CD14-positive monocyte (primary cell): Measurements from ENCODE around the gene PRDM9. TPM values are rescaled to one million over a fixed set of nuclear protein-coding genes. Genes with fewer than 3 reads are reported as not detected.

Experiments used
- DNase-seq, 3 donors: peaks; one replicate each; pipeline ENCODE4 v3.0.0-alpha.2; 2011 to 2022
- H2AFZ ChIP-seq: 2 replicates; pipeline ENCODE4 v1.6.0; 2012; ENCODE audit warnings: mild to moderate bottlenecking, low read depth, low read length, inconsistent platforms; ENCODE audit not compliant: insufficient read depth, poor library complexity, severe bottlenecking
- H3K27ac ChIP-seq, 2 donors: 1 replicate in 1 of 2; 2 replicates in 1 of 2; pipeline ENCODE4 v1.5.1; 2012 to 2013; ENCODE audit warnings: low read length in 2 of 2, control low read depth in 1 of 2, inconsistent platforms in 1 of 2, low read depth in 1 of 2, mild to moderate bottlenecking in 1 of 2
- H3K27me3 ChIP-seq, 2 donors: one replicate each; pipeline versions ENCODE4 v1.6.0 to v1.6.1; 2011 to 2013; ENCODE audit warnings: low read length in 2 of 2; ENCODE audit not compliant: control insufficient read depth in 2 of 2, insufficient read depth in 2 of 2
- H3K36me3 ChIP-seq, 2 donors: replicated peaks in 1 of 2; 1 replicate in 1 of 2; 2 replicates in 1 of 2; pipeline versions ENCODE4 v1.5.1 to v1.6.1; 2012 to 2013; ENCODE audit warnings: low read length in 2 of 2, control low read depth in 1 of 2, inconsistent platforms in 1 of 2, mild to moderate bottlenecking in 1 of 2; ENCODE audit not compliant: insufficient read depth in 2 of 2, control insufficient read depth in 1 of 2
- H3K4me1 ChIP-seq, 2 donors: 1 replicate in 1 of 2; 2 replicates in 1 of 2; pipeline versions ENCODE4 v1.5.1 to v1.6.1; 2012 to 2013; ENCODE audit warnings: low read length in 2 of 2, control low read depth in 1 of 2, inconsistent platforms in 1 of 2, mild to moderate bottlenecking in 1 of 2, moderate library complexity in 1 of 2; ENCODE audit not compliant: insufficient read depth in 2 of 2, control insufficient read depth in 1 of 2
- H3K4me2 ChIP-seq: replicated peaks from 2 replicates; pipeline ENCODE3; 2012; ENCODE audit warnings: low read length, moderate library complexity, mild to moderate bottlenecking; ENCODE audit not compliant: poor library complexity, severe bottlenecking; ENCODE audit errors: extremely low read depth
- H3K4me3 ChIP-seq, 3 experiments: fragments of 200-600 bp in 1 of 3; sonication (generic) in 1 of 3; replicated peaks in 1 of 3; 1 replicate in 2 of 3; 2 replicates in 1 of 3; pipeline ENCODE4 v1.5.1; 2011 to 2013; ENCODE audit warnings: low read length in 3 of 3, mild to moderate bottlenecking in 3 of 3, control low read depth in 2 of 3, low read depth in 2 of 3, inconsistent platforms in 1 of 3, moderate library complexity in 1 of 3
- H3K79me2 ChIP-seq: 2 replicates; pipeline ENCODE4 v1.6.0; 2012; ENCODE audit warnings: mild to moderate bottlenecking, control low read depth, inconsistent platforms, low read length, moderate library complexity; ENCODE audit not compliant: insufficient read depth
- H3K9ac ChIP-seq: 2 replicates; pipeline ENCODE4 v1.6.0; 2017; ENCODE audit warnings: low read length, mild to moderate bottlenecking; ENCODE audit not compliant: insufficient read depth, poor library complexity, severe bottlenecking
- H3K9me3 ChIP-seq, 2 donors: replicated peaks in 1 of 2; 1 replicate in 1 of 2; 2 replicates in 1 of 2; pipeline versions ENCODE4 v1.5.1 to v1.6.1; 2012 to 2013; ENCODE audit warnings: low read length in 2 of 2, control low read depth in 1 of 2; ENCODE audit not compliant: control insufficient read depth in 1 of 2, insufficient read depth in 1 of 2
- H4K20me1 ChIP-seq: 2 replicates; pipeline ENCODE4 v1.6.0; 2012; ENCODE audit warnings: mild to moderate bottlenecking, low read length, control low read depth, moderate library complexity; ENCODE audit not compliant: insufficient read depth
- H3K27ac Mint-ChIP-seq, 7 donors: one replicate each; pipeline ENCODE4 v1.8.0; 2020; ENCODE audit warnings: mild to moderate bottlenecking in 7 of 7, mixed read lengths in 7 of 7, moderate library complexity in 6 of 7, inconsistent platforms in 2 of 7
- H3K27me3 Mint-ChIP-seq, 3 donors: one replicate each; pipeline ENCODE4 v1.8.0; 2021 to 2022; ENCODE audit warnings: low read depth in 3 of 3, mild to moderate bottlenecking in 3 of 3, mixed read lengths in 3 of 3, moderate library complexity in 3 of 3, inconsistent platforms in 1 of 3
- H3K36me3 Mint-ChIP-seq, 2 donors: one replicate each; pipeline ENCODE4 v1.8.0; 2020; ENCODE audit warnings: mixed read lengths in 2 of 2, inconsistent platforms in 1 of 2, mild to moderate bottlenecking in 1 of 2
- H3K4me1 Mint-ChIP-seq: one replicate; pipeline ENCODE4 v1.8.0; 2020; ENCODE audit warnings: mild to moderate bottlenecking, mixed read lengths
- H3K4me3 Mint-ChIP-seq, 2 donors: one replicate each; pipeline ENCODE4 v1.8.0; 2020; ENCODE audit warnings: mild to moderate bottlenecking in 2 of 2, mixed read lengths in 2 of 2, moderate library complexity in 1 of 2
- H3K9me3 Mint-ChIP-seq, 7 donors: one replicate each; pipeline ENCODE4 v1.8.0; 2020 to 2022; ENCODE audit warnings: mixed read lengths in 7 of 7, mild to moderate bottlenecking in 6 of 7, moderate library complexity in 6 of 7, inconsistent platforms in 2 of 7
- WGBS: methylation state at CpG from one replicate; pipeline ENCODE4 v1.1.5; 2013; ENCODE audit warnings: missing lambda C conversion rate; ENCODE audit not compliant: insufficient coverage; 5-methylcytosine and 5-hydroxymethylcytosine counted together
- intact Hi-C, 2 donors: fragments of 100-400 bp; cut with micrococcal nuclease; formaldehyde crosslinking; loops; one replicate each; pipeline versions ENCODE4 v1.15.0 to v1.15.1; 2023
- polyA plus RNA-seq, 3 donors: library from polyadenylated mRNA; depleted of rRNA in 1 of 3; unstranded in 2 of 3; stranded (reverse) in 1 of 3; fragments of 300-500 nt in 2 of 3; fragments of >200 nt in 1 of 3; fragmentation: Illumina TruSeq in 2 of 3; gene quantifications; 1 replicate in 2 of 3; 2 replicates in 1 of 3; pipeline ENCODE4 v1.2.3, GENCODE V29; 2012 to 2021
- TF ChIP-seq, protein P1 (sequence below): fragments of 200-600 bp; IDR thresholded peaks from one replicate; pipeline ENCODE4 v1.8.0; 2022; ENCODE audit warnings: antibody characterized with exemption, mild to moderate bottlenecking

The PRDM9 gene
- polyA plus RNA-seq, 3 donors, result not detected

DNA sequence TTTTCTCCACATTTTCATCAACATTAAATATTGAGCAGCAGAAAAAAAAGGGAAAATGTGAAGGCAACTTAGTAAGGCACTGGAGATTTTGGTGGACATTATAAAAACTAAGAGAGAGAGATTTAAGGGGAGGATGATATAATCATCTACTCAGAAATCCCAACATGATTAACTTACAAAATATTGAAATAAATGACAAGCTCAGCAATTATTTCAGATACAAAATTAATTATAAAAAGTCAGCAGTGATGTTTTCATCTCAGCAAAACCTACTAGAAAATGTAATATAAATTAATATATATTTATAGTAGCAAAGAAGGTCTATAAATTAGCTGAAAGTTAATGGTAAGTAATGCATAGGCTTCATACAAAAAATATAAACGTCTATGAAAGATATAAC lies 30.8 kb upstream of the PRDM9 start:
- Histone ChIP-seq H3K9me3 (no peaks in the 10 kb centered on the region), H3K4me1 (no peaks in the 10 kb centered on the region), H3K9ac (no peak overlapping the region), H3K36me3 (no peaks in the 10 kb centered on the region), H2AFZ (no peak overlapping the region), H3K27me3 (no peaks in the 10 kb centered on the region), H3K27ac (no peak overlapping the region), H3K4me3 (no peak overlapping the region), H3K4me2 (no peak overlapping the region), H3K79me2 (no peaks in the 10 kb centered on the region), H4K20me1 (no peaks in the 10 kb centered on the region)
- WGBS, result no CpG with 5 or more reads among the region's 1 CpG
- DNase-seq, result no peak
- peaks cover 0 to 3% (median 0%) of the 10 kb centered on the region in 7 donors for H3K9me3 Mint-ChIP-seq
- H3K27ac Mint-ChIP-seq, result no peak overlapping the region
- intact Hi-C loops, result no loop called here
- H3K36me3 Mint-ChIP-seq, result no peaks in the 10 kb centered on the region
- H3K27me3 Mint-ChIP-seq, result no peaks in the 10 kb centered on the region
- TF ChIP-seq, protein P1, sequence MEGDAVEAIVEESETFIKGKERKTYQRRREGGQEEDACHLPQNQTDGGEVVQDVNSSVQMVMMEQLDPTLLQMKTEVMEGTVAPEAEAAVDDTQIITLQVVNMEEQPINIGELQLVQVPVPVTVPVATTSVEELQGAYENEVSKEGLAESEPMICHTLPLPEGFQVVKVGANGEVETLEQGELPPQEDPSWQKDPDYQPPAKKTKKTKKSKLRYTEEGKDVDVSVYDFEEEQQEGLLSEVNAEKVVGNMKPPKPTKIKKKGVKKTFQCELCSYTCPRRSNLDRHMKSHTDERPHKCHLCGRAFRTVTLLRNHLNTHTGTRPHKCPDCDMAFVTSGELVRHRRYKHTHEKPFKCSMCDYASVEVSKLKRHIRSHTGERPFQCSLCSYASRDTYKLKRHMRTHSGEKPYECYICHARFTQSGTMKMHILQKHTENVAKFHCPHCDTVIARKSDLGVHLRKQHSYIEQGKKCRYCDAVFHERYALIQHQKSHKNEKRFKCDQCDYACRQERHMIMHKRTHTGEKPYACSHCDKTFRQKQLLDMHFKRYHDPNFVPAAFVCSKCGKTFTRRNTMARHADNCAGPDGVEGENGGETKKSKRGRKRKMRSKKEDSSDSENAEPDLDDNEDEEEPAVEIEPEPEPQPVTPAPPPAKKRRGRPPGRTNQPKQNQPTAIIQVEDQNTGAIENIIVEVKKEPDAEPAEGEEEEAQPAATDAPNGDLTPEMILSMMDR, result no peak
- H3K4me3 Mint-ChIP-seq, result no peak overlapping the region
- H3K4me1 Mint-ChIP-seq, result no peaks in the 10 kb centered on the region

GRCh38 chr5:23482642-23483041 lies 24.8 kb upstream of the PRDM9 start:
- DNase-seq, result no peak
- Histone ChIP-seq H3K27me3 (no peaks in the 10 kb centered on the region), H3K27ac (no peak overlapping the region), H4K20me1 (no peaks in the 10 kb centered on the region), H3K9me3 (peaks cover 0 to 2% of the 10 kb centered on the region in 2 donors), H3K4me3 (no peak overlapping the region), H3K4me1 (no peaks in the 10 kb centered on the region), H3K9ac (no peak overlapping the region), H2AFZ (no peak overlapping the region), H3K79me2 (no peaks in the 10 kb centered on the region), H3K36me3 (no peaks in the 10 kb centered on the region), H3K4me2 (no peak overlapping the region)
- WGBS, result 100% methylated on average over 1 of the region's 2 CpGs
- intact Hi-C loops, result no loop called here
- Mint-ChIP-seq H3K27me3 (no peaks in the 10 kb centered on the region), H3K36me3 (no peaks in the 10 kb centered on the region), H3K4me3 (no peak overlapping the region), H3K27ac (no peak overlapping the region), H3K9me3 (peaks cover 0 to 4% (median 0%) of the 10 kb centered on the region in 7 donors), H3K4me1 (no peaks in the 10 kb centered on the region)
- TF ChIP-seq, protein P1, result no peak
